Epithelial cell of proximal tubule (primary cell): ENCODE data around the gene ZNF746. TPM values are rescaled to one million over a fixed set of nuclear protein-coding genes. Genes with fewer than 3 reads are reported as not detected.

Source experiments
- DNase-seq: peaks from one replicate; pipeline ENCODE4 v3.0.0-alpha.2; 2011; ENCODE audit warnings: low read depth
- H3K4me3 ChIP-seq: 2 replicates; pipeline ENCODE4 v1.5.1; 2011; ENCODE audit warnings: low read depth, mild to moderate bottlenecking, low read length
- total RNA-seq: library from RNA; depleted of rRNA; stranded (reverse); fragments of >200 nt; gene quantifications from 2 replicates; pipeline ENCODE4 v1.2.3, GENCODE V29; 2015
- TF ChIP-seq, protein P1 (sequence below): conservative IDR thresholded peaks from 2 replicates; pipeline ENCODE4 v1.5.1; 2012; ENCODE audit warnings: low read depth, mild to moderate bottlenecking, low read length

The ZNF746 gene
- total RNA-seq, 1 donor from 2014 or later, result 18.5 TPM

GRCh38 chr7:149442924-149443323, 54.7 kb downstream of the ZNF746 start:
- TF ChIP-seq, protein P1, sequence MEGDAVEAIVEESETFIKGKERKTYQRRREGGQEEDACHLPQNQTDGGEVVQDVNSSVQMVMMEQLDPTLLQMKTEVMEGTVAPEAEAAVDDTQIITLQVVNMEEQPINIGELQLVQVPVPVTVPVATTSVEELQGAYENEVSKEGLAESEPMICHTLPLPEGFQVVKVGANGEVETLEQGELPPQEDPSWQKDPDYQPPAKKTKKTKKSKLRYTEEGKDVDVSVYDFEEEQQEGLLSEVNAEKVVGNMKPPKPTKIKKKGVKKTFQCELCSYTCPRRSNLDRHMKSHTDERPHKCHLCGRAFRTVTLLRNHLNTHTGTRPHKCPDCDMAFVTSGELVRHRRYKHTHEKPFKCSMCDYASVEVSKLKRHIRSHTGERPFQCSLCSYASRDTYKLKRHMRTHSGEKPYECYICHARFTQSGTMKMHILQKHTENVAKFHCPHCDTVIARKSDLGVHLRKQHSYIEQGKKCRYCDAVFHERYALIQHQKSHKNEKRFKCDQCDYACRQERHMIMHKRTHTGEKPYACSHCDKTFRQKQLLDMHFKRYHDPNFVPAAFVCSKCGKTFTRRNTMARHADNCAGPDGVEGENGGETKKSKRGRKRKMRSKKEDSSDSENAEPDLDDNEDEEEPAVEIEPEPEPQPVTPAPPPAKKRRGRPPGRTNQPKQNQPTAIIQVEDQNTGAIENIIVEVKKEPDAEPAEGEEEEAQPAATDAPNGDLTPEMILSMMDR, result no peak
- H3K4me3 ChIP-seq, result no peak overlapping the region
- DNase-seq, result no peak

- no peak for DNase-seq
Measured at GRCh38 chr7:149440222-149440621, 57.4 kb downstream of the ZNF746 start.

GRCh38 chr7:149436358-149436757, 61.3 kb downstream of the ZNF746 start:
- no peak overlapping the region for H3K4me3 ChIP-seq
- TF ChIP-seq, protein P1, result no peak
- no peak for DNase-seq

More at GRCh38 chr7:149440222-149440621, 57.4 kb downstream of the ZNF746 start:
- TF ChIP-seq, protein P1, result no peak
- no peak overlapping the region for H3K4me3 ChIP-seq

- no peak for DNase-seq
- H3K4me3 ChIP-seq, result no peak overlapping the region
- TF ChIP-seq, protein P1, result no peak
Measured at GRCh38 chr7:149433124-149433523, 64.5 kb downstream of the ZNF746 start.

- TF ChIP-seq, protein P1, result no peak
- H3K4me3 ChIP-seq, result no peak overlapping the region
- DNase-seq, result no peak
Measured at GRCh38 chr7:149432121-149432691, 65.4 kb downstream of the ZNF746 start.

DNA sequence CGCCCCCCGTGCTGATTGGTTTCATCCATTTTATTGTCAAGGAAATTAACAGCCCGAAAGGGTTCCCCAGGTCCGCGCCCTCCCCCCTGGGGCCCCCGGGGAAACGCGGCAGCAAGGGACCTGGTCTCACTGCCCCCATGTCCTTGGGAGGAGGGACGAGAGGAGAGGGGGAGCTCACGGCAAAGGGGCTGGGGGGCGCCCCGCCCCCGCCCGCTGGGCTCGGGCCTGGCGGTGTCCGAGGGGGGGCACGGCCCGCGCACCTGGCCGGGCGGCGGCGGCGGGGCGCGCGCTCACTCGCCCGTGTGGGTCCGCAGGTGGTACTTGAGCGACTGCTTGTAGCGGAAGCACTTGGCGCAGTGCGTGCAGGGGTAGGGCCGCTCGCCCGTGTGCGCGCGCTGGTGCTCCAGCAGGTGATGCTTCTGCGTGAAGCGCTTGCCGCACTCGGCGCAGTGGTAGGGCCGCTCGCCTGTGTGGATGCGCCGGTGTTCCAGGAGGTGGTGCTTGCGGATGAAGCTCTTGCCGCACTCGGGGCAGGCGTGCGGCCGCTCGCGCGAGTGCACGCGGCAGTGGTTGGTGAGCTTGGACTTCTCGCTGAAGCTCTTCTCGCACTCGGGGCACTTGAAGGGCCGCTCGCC, 66.0 kb downstream of the ZNF746 start:
- DNase-seq, result no peak
- H3K4me3 ChIP-seq, result no peak overlapping the region
- TF ChIP-seq, protein P1, result no peak

GRCh38 chr7:149430192-149430591, 67.4 kb downstream of the ZNF746 start:
- no peak overlapping the region for H3K4me3 ChIP-seq
- TF ChIP-seq, protein P1, result no peak
- DNase-seq, result no peak
